ENCODE data around the gene DUT.

DNA sequence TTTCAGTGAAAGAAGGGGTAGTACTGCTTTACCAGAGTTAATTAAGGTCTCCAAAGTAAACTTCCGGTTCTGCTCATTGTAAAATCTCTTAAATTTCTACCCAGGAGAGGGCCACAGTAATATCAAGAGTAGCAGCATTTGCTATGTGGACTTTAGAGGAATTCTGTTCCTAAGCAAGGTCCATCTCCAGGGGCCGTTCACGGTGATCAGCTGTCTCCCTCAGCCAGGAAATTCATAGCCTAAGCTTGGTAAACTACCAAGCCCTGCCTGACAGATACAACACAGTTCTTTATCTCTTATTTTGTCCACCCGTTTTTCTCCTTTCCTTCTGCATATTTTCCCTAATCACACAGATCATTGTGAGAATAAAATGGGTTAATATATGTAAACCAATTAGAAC, 2.3 kb downstream of the DUT start:
- TF ChIP-seq, protein P1, sequence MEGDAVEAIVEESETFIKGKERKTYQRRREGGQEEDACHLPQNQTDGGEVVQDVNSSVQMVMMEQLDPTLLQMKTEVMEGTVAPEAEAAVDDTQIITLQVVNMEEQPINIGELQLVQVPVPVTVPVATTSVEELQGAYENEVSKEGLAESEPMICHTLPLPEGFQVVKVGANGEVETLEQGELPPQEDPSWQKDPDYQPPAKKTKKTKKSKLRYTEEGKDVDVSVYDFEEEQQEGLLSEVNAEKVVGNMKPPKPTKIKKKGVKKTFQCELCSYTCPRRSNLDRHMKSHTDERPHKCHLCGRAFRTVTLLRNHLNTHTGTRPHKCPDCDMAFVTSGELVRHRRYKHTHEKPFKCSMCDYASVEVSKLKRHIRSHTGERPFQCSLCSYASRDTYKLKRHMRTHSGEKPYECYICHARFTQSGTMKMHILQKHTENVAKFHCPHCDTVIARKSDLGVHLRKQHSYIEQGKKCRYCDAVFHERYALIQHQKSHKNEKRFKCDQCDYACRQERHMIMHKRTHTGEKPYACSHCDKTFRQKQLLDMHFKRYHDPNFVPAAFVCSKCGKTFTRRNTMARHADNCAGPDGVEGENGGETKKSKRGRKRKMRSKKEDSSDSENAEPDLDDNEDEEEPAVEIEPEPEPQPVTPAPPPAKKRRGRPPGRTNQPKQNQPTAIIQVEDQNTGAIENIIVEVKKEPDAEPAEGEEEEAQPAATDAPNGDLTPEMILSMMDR (IDR thresholded peaks at IDR 0.05): no peak
- TF ChIP-seq POLR2A (IDR thresholded peaks at IDR 0.05): no peak
